K562 (cell line): ENCODE measurements around the gene AGAP1.

Source experiments
- NR3C1 ChIP-seq: sonication (generic); formaldehyde crosslinking; IDR thresholded peaks from 2 replicates; pipeline ENCODE4 v1.8.1; 2022; ENCODE audit warnings: missing genetic modification reagents
- TF ChIP-seq, protein P1 (sequence below), 3 experiments: IDR thresholded peaks in 2 of 3; conservative IDR thresholded peaks in 1 of 3; 2 replicates each; pipeline ENCODE4 v1.5.1; 2011 to 2012; ENCODE audit warnings: low read length in 3 of 3, mild to moderate bottlenecking in 3 of 3, control low read depth in 2 of 3, improper control_type of control experiment in 1 of 3, inconsistent platforms in 1 of 3, low read depth in 1 of 3, mixed read lengths in 1 of 3, moderate library complexity in 1 of 3; ENCODE audit not compliant: insufficient read depth in 2 of 3

DNA sequence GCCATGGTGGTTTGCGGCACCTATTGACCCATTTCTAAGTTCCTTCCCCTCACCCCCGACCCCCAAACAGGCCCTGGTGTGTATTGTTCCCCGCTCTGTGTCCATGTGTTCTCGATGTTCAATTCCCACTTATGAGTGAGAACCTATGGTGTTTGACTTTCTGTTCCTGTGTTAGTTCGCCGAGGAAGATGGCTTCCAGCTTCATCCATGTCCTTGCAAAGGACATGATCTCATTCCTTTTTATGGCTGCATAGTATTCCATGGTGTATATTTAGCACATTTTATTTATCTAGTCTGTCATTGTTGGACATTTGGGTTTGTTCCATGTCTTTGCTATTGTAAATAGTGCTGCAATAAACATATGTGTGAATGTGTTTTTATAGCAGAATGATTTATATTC, 490.7 kb downstream of the AGAP1 start:
- TF ChIP-seq, protein P1, sequence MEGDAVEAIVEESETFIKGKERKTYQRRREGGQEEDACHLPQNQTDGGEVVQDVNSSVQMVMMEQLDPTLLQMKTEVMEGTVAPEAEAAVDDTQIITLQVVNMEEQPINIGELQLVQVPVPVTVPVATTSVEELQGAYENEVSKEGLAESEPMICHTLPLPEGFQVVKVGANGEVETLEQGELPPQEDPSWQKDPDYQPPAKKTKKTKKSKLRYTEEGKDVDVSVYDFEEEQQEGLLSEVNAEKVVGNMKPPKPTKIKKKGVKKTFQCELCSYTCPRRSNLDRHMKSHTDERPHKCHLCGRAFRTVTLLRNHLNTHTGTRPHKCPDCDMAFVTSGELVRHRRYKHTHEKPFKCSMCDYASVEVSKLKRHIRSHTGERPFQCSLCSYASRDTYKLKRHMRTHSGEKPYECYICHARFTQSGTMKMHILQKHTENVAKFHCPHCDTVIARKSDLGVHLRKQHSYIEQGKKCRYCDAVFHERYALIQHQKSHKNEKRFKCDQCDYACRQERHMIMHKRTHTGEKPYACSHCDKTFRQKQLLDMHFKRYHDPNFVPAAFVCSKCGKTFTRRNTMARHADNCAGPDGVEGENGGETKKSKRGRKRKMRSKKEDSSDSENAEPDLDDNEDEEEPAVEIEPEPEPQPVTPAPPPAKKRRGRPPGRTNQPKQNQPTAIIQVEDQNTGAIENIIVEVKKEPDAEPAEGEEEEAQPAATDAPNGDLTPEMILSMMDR (IDR thresholded peaks at IDR 0.05 in 2 of 3, conservative IDR thresholded peaks at IDR 0.05 in 1 of 3; ENCODE audit: insufficient read depth in 2 of 3, low read depth in 1 of 3, low read length in 3 of 3) = no peak
- TF ChIP-seq NR3C1 (CRISPR knock-in tag) = no peak
